Amniotic stem cell (primary cell): Measurements from ENCODE around the gene COL15A1.
"Not testable (repeated sequence)": the region's sequence is repeated elsewhere in the genome, so short reads cannot be mapped to it uniquely, and the experiment has no call there.

Source experiments
- DNase-seq: peaks from one replicate; lab custom pipeline; 2025; lab: John Stamatoyannopoulos, UW

The COL15A1 gene

GRCh38 chr9:98943682-98944056 is at the start of gene COL15A1:
Gene COL15A1 (plus strand): TSS chr9:98943907. CDS start chr9:98944062, 155 bp downstream.
- DNase-seq, result no peak

- DNase-seq, result no peak
These were observed 49.5 kb upstream of the COL15A1 start for GRCh38 chr9:98894171-98894570.

GRCh38 chr9:98894761-98895160 is 48.9 kb upstream of the COL15A1 start:
- no peak for DNase-seq

- no peak for DNase-seq
These were observed 47.1 kb upstream of the COL15A1 start for GRCh38 chr9:98896632-98897031.

- no peak for DNase-seq
These were observed 46.0 kb upstream of the COL15A1 start for GRCh38 chr9:98897745-98898144.

GRCh38 chr9:98899408-98900056 is 44.2 kb upstream of the COL15A1 start:
- DNase-seq, result peak; percentile 60

GRCh38 chr9:98900244-98900643 is 43.5 kb upstream of the COL15A1 start:
- no peak for DNase-seq

- DNase-seq, result no peak
These were observed 43.0 kb upstream of the COL15A1 start for GRCh38 chr9:98900725-98901124.

GRCh38 chr9:98901843-98902242 is 41.9 kb upstream of the COL15A1 start:
- not testable (repeated sequence) for DNase-seq

GRCh38 chr9:98902516-98902915 is 41.2 kb upstream of the COL15A1 start:
- no peak for DNase-seq

GRCh38 chr9:98902925-98903324 is 40.8 kb upstream of the COL15A1 start:
- no peak for DNase-seq

- no peak for DNase-seq
These were observed 39.7 kb upstream of the COL15A1 start for GRCh38 chr9:98903961-98904411.

- no peak for DNase-seq
These were observed 38.7 kb upstream of the COL15A1 start for GRCh38 chr9:98905015-98905414.

GRCh38 chr9:98906273-98907040 is 37.2 kb upstream of the COL15A1 start:
- no peak for DNase-seq

- no peak for DNase-seq
These were observed 36.7 kb upstream of the COL15A1 start for GRCh38 chr9:98907055-98907454.

GRCh38 chr9:98908897-98909634 is 34.6 kb upstream of the COL15A1 start:
- peak; percentile 85 for DNase-seq

GRCh38 chr9:98909935-98910334 is 33.8 kb upstream of the COL15A1 start:
- DNase-seq, result no peak

- DNase-seq, result no peak
These were observed 32.7 kb upstream of the COL15A1 start for GRCh38 chr9:98911042-98911441.

- DNase-seq, result not testable (repeated sequence)
These were observed 32.0 kb upstream of the COL15A1 start for GRCh38 chr9:98911738-98912137.

- no peak for DNase-seq
These were observed 31.3 kb upstream of the COL15A1 start for GRCh38 chr9:98912450-98912849.

GRCh38 chr9:98913044-98913443 is 30.7 kb upstream of the COL15A1 start:
- no peak for DNase-seq

- DNase-seq, result no peak
These were observed 30.0 kb upstream of the COL15A1 start for GRCh38 chr9:98913705-98914104.

- no peak for DNase-seq
These were observed 28.1 kb upstream of the COL15A1 start for GRCh38 chr9:98915599-98915998.
